Measurements from ENCODE around the gene ATP5MC3.

Gene ATP5MC3

DNA sequence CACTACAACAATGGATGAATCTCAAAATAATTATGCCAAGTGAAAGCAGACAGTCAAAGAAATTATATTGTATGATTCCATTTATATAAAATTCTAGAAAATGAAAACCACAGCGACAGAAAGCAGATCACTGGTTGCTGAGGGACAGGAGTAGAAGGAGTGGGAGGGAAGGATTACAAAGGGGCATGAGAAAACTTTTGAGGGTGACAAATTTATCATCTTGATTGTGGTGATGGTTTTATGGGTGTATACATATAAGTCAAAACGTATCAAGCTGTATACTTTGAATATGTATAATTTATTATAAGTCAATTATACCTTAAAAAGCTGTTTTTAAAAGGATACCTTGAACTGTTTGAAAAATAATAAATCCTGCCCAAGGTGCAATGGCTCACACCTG, 41.2 kb downstream of the ATP5MC3 start:
- TF ChIP-seq, protein P1, sequence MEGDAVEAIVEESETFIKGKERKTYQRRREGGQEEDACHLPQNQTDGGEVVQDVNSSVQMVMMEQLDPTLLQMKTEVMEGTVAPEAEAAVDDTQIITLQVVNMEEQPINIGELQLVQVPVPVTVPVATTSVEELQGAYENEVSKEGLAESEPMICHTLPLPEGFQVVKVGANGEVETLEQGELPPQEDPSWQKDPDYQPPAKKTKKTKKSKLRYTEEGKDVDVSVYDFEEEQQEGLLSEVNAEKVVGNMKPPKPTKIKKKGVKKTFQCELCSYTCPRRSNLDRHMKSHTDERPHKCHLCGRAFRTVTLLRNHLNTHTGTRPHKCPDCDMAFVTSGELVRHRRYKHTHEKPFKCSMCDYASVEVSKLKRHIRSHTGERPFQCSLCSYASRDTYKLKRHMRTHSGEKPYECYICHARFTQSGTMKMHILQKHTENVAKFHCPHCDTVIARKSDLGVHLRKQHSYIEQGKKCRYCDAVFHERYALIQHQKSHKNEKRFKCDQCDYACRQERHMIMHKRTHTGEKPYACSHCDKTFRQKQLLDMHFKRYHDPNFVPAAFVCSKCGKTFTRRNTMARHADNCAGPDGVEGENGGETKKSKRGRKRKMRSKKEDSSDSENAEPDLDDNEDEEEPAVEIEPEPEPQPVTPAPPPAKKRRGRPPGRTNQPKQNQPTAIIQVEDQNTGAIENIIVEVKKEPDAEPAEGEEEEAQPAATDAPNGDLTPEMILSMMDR (conservative IDR thresholded peaks at IDR 0.05; ENCODE audit: low read depth, low read length) = no peak
- no peak overlapping the region for H3K4me3 ChIP-seq (ENCODE audit: low read depth, low read length)
- DNase-seq (ENCODE audit: low read depth) = no peak

GRCh38 chr2:175137793-175138192, 43.7 kb downstream of the ATP5MC3 start:
- H3K4me3 ChIP-seq (ENCODE audit: low read depth, low read length) = no peak overlapping the region
- no peak for DNase-seq (ENCODE audit: low read depth)
- TF ChIP-seq, protein P1 (conservative IDR thresholded peaks at IDR 0.05; ENCODE audit: low read depth, low read length) = no peak

- TF ChIP-seq, protein P1 (conservative IDR thresholded peaks at IDR 0.05; ENCODE audit: low read depth, low read length) = no peak
- H3K4me3 ChIP-seq (ENCODE audit: low read depth, low read length) = no peak overlapping the region
- no peak for DNase-seq (ENCODE audit: low read depth)
Measured at GRCh38 chr2:175136334-175137215, 44.9 kb downstream of the ATP5MC3 start.

GRCh38 chr2:175135862-175136261, 45.6 kb downstream of the ATP5MC3 start:
- no peak for DNase-seq (ENCODE audit: low read depth)
- TF ChIP-seq, protein P1 (conservative IDR thresholded peaks at IDR 0.05; ENCODE audit: low read depth, low read length) = no peak
- H3K4me3 ChIP-seq (ENCODE audit: low read depth, low read length) = no peak overlapping the region

GRCh38 chr2:175135177-175135576, 46.3 kb downstream of the ATP5MC3 start:
- DNase-seq (ENCODE audit: low read depth) = no peak
- no peak overlapping the region for H3K4me3 ChIP-seq (ENCODE audit: low read depth, low read length)
- TF ChIP-seq, protein P1 (conservative IDR thresholded peaks at IDR 0.05; ENCODE audit: low read depth, low read length) = no peak

- no peak overlapping the region for H3K4me3 ChIP-seq (ENCODE audit: low read depth, low read length)
- TF ChIP-seq, protein P1 (conservative IDR thresholded peaks at IDR 0.05; ENCODE audit: low read depth, low read length) = no peak
- no peak for DNase-seq (ENCODE audit: low read depth)
Measured at GRCh38 chr2:175131252-175131651, 50.3 kb downstream of the ATP5MC3 start.

DNA sequence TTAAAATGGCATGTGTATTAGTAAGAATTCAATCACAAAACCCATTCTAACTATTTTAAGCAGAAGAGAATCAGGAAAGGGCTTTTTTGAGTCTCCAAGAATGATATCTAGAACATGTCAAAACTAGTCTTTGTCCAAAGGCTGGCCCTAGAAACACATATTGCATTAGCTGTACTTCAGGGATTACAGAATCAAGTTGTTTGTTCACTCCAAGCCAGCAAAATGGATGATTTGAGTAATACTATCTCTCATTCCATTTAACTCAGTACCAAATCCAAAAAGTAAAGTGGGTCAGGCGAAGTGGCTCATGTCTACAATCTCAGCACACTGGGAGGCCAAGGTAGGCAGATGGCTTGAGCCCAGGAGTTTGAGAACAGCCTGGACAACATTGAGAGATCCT, 54.8 kb downstream of the ATP5MC3 start:
- no peak for DNase-seq (ENCODE audit: low read depth)
- H3K4me3 ChIP-seq (ENCODE audit: low read depth, low read length) = no peak overlapping the region
- TF ChIP-seq, protein P1 (conservative IDR thresholded peaks at IDR 0.05; ENCODE audit: low read depth, low read length) = no peak
